ENCODE data around the gene GNAZ.

The GNAZ gene

DNA sequence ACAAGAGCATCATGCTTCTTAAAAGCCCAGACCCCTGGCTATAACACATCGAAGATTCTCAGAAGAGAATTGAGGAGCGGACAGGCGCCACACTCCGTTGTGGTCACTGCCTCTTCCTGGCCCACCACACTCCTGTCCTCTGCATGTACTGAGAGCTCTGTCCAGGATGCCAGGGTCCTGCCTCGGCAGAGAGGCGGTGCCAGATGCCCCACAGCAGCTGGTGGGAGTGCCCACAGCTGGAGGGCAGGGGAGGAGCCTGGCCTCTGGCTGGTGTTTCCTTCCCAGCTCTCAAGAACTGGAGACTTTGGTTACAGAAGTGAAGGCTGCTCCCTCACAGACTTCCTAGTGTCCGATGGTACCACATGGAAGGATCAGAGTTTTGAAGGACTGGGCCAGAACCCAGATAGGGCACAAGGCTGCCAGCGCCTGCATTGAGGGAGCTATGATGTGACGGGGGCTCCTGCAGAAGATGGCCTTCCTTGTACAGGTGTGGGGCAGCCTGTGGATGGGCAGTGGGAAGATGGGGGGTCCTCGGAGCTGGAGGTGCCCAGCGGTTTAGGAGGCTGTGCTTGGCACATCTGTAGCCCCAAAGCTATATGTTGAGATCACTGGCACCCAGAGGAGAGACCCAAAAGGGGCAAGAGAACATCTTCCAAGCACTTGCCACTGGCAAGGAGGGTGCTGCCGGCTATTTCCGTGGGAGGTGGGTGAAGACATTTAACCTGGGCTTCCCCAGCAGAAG lies 52.1 kb downstream of the GNAZ start:
- Histone ChIP-seq H3K9ac (ENCODE audit: low read depth, low read length) (no peak overlapping the region), H3K36me3 (ENCODE audit: insufficient read depth, low read length) (no peaks in the 10 kb centered on the region), H3K27ac (ENCODE audit: low read depth, low read length) (no peak overlapping the region), H3K4me3 (ENCODE audit: low read length) (no peak overlapping the region), H3K27me3 (ENCODE audit: insufficient read depth, low read length) (no peaks in the 10 kb centered on the region; the same call in 1 of the 2 replicates), H3K9me3 (ENCODE audit: insufficient read depth, low read depth, low read length) (no peaks in the 10 kb centered on the region), H3K4me1 (ENCODE audit: insufficient read depth, low read length) (no peaks in the 10 kb centered on the region)
- WGBS: 90% methylated on average over 13 of the region's 13 CpGs

DNA sequence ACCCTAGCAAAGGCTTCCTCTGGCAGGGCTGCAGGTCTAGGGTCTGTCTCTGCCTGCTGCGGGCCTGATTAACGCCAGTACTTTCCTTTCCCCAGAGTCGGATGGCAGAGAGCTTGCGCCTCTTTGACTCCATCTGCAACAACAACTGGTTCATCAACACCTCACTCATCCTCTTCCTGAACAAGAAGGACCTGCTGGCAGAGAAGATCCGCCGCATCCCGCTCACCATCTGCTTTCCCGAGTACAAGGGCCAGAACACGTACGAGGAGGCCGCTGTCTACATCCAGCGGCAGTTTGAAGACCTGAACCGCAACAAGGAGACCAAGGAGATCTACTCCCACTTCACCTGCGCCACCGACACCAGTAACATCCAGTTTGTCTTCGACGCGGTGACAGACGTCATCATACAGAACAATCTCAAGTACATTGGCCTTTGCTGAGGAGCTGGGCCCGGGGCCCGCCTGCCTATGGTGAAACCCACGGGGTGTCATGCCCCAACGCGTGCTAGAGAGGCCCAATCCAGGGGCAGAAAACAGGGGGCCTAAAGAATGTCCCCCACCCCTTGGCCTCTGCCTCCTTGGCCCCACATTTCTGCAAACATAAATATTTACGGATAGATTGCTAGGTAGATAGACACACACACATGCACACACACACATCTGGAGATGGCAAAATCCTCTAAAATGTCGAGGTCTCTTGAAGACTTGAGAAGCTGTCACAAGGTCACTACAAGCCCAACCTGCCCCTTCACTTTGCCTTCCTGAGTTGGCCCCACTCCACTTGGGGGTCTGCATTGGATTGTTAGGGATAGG lies 52.9 kb downstream of the GNAZ start:
- WGBS: 95% methylated on average over 26 of the region's 26 CpGs
- H3K4me1 ChIP-seq (ENCODE audit: insufficient read depth, low read length): 0 out of 2 replicates have a peak, but pooled peaks cover 1% of the 10 kb centered on the region
- no peaks in the 10 kb centered on the region for H3K9me3 ChIP-seq (ENCODE audit: insufficient read depth, low read depth, low read length)
- no peak overlapping the region for H3K9ac ChIP-seq (ENCODE audit: low read depth, low read length)
- H3K27me3 ChIP-seq (ENCODE audit: insufficient read depth, low read length): no peaks in the 10 kb centered on the region; the same call in 1 of the 2 replicates
- no peak overlapping the region for H3K27ac ChIP-seq (ENCODE audit: low read depth, low read length)
- H3K36me3 ChIP-seq (ENCODE audit: insufficient read depth, low read length): no peaks in the 10 kb centered on the region
- no peak overlapping the region for H3K4me3 ChIP-seq (ENCODE audit: low read length)

- Histone ChIP-seq H3K36me3 (ENCODE audit: insufficient read depth, low read length) (no peaks in the 10 kb centered on the region), H3K27me3 (ENCODE audit: insufficient read depth, low read length) (no peaks in the 10 kb centered on the region; the same call in 1 of the 2 replicates), H3K4me3 (ENCODE audit: low read length) (no peak overlapping the region), H3K9me3 (ENCODE audit: insufficient read depth, low read depth, low read length) (no peaks in the 10 kb centered on the region), H3K27ac (ENCODE audit: low read depth, low read length) (no peak overlapping the region), H3K9ac (ENCODE audit: low read depth, low read length) (no peak overlapping the region), H3K4me1 (ENCODE audit: insufficient read depth, low read length) (0 out of 2 replicates have a peak, but pooled peaks cover 2% of the 10 kb centered on the region)
- WGBS: 84% methylated on average over 7 of the region's 9 CpGs
Measured at GRCh38 chr22:23123804-23124254, 53.5 kb downstream of the GNAZ start.

- Histone ChIP-seq H3K27me3 (ENCODE audit: insufficient read depth, low read length) (no peaks in the 10 kb centered on the region; the same call in 1 of the 2 replicates), H3K9me3 (ENCODE audit: insufficient read depth, low read depth, low read length) (no peaks in the 10 kb centered on the region), H3K4me1 (ENCODE audit: insufficient read depth, low read length) (0 out of 2 replicates have a peak, but pooled peaks cover 2% of the 10 kb centered on the region), H3K36me3 (ENCODE audit: insufficient read depth, low read length) (no peaks in the 10 kb centered on the region), H3K27ac (ENCODE audit: low read depth, low read length) (no peak overlapping the region), H3K9ac (ENCODE audit: low read depth, low read length) (no peak overlapping the region), H3K4me3 (ENCODE audit: low read length) (no peak overlapping the region)
- 84% methylated on average over 18 of the region's 19 CpGs for WGBS
Measured at GRCh38 chr22:23124611-23125511, 54.5 kb downstream of the GNAZ start.

DNA sequence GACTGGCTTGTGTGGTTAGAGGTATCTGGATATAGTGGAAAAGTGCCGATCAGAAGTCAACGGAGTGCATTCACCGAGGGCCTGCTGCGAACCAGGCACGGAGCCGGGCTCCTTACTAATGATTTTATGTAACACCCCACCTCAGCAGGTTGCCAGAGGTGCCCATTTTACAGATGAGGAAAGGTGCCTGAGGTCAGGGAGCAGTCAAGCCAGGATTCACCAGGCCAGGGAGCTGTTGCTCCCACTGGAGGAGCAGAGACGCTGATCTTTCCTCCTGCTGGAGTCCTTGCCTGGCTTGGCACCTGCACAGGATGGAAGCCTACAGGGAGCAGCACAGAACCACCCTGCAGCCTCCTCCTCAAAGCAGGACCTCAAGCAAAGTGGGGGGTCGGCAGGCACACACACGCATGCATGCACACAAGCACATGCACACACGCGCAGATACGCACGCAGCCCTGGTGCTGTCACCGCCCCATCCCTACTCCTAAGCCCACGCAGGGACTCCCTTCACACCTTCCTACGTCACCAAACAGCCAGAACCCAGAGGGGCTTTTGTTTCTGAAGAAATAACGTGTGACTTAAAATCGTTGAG lies 55.3 kb downstream of the GNAZ start:
- 0 out of 2 replicates have a peak, but pooled peaks cover 2% of the 10 kb centered on the region for H3K4me1 ChIP-seq (ENCODE audit: insufficient read depth, low read length)
- H3K4me3 ChIP-seq (ENCODE audit: low read length): no peak overlapping the region
- no peak overlapping the region for H3K27ac ChIP-seq (ENCODE audit: low read depth, low read length)
- no peaks in the 10 kb centered on the region for H3K9me3 ChIP-seq (ENCODE audit: insufficient read depth, low read depth, low read length)
- WGBS: 94% methylated on average over 18 of the region's 18 CpGs
- H3K36me3 ChIP-seq (ENCODE audit: insufficient read depth, low read length): no peaks in the 10 kb centered on the region
- H3K9ac ChIP-seq (ENCODE audit: low read depth, low read length): no peak overlapping the region
- H3K27me3 ChIP-seq (ENCODE audit: insufficient read depth, low read length): no peaks in the 10 kb centered on the region; the same call in 1 of the 2 replicates

GRCh38 chr22:23126165-23127054 lies 56.1 kb downstream of the GNAZ start:
- Histone ChIP-seq H3K9ac (ENCODE audit: low read depth, low read length) (no peak overlapping the region), H3K4me1 (ENCODE audit: insufficient read depth, low read length) (0 out of 2 replicates have a peak, but pooled peaks cover 2% of the 10 kb centered on the region), H3K27ac (ENCODE audit: low read depth, low read length) (no peak overlapping the region), H3K4me3 (ENCODE audit: low read length) (no peak overlapping the region), H3K9me3 (ENCODE audit: insufficient read depth, low read depth, low read length) (no peaks in the 10 kb centered on the region), H3K36me3 (ENCODE audit: insufficient read depth, low read length) (no peaks in the 10 kb centered on the region), H3K27me3 (ENCODE audit: insufficient read depth, low read length) (no peaks in the 10 kb centered on the region; the same call in 1 of the 2 replicates)
- whole genome bisulfite sequencing: 79% methylated on average over 14 of the region's 14 CpGs

GRCh38 chr22:23127055-23127756 lies 56.9 kb downstream of the GNAZ start:
- Histone ChIP-seq H3K36me3 (ENCODE audit: insufficient read depth, low read length) (no peaks in the 10 kb centered on the region), H3K9me3 (ENCODE audit: insufficient read depth, low read depth, low read length) (no peaks in the 10 kb centered on the region), H3K27ac (ENCODE audit: low read depth, low read length) (no peak overlapping the region), H3K9ac (ENCODE audit: low read depth, low read length) (no peak overlapping the region), H3K4me3 (ENCODE audit: low read length) (no peak overlapping the region), H3K27me3 (ENCODE audit: insufficient read depth, low read length) (no peaks in the 10 kb centered on the region; the same call in 1 of the 2 replicates), H3K4me1 (ENCODE audit: insufficient read depth, low read length) (0 out of 2 replicates have a peak, but pooled peaks cover 2% of the 10 kb centered on the region)
- 94% methylated on average over 7 of the region's 7 CpGs for WGBS

DNA sequence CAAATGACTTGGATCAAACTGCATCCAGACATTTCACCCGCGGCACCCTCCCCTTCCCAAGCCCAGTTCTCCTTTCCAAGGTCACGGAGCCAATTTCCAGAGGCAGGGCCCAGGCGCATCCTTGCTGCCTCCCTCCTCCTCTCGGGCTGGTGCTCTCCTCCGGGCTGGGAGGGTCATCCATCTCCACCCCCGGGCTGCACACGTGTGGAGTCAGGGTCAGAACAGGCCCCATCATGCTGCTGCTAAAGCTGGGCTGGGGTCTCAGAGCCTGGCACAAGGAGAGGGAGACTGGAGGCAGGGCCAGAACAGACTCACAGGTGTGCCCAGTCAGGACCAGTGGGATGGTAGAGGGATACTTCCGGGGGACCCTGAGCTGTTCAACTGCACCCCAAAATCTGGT lies 57.5 kb downstream of the GNAZ start:
- WGBS: 87% methylated on average over 9 of the region's 9 CpGs
- no peak overlapping the region for H3K4me3 ChIP-seq (ENCODE audit: low read length)
- no peaks in the 10 kb centered on the region for H3K9me3 ChIP-seq (ENCODE audit: insufficient read depth, low read depth, low read length)
- H3K27ac ChIP-seq (ENCODE audit: low read depth, low read length): no peak overlapping the region
- no peak overlapping the region for H3K9ac ChIP-seq (ENCODE audit: low read depth, low read length)
- no peaks in the 10 kb centered on the region for H3K36me3 ChIP-seq (ENCODE audit: insufficient read depth, low read length)
- 0 out of 2 replicates have a peak, but pooled peaks cover 2% of the 10 kb centered on the region for H3K4me1 ChIP-seq (ENCODE audit: insufficient read depth, low read length)
- no peaks in the 10 kb centered on the region for H3K27me3 ChIP-seq (ENCODE audit: insufficient read depth, low read length)

DNA sequence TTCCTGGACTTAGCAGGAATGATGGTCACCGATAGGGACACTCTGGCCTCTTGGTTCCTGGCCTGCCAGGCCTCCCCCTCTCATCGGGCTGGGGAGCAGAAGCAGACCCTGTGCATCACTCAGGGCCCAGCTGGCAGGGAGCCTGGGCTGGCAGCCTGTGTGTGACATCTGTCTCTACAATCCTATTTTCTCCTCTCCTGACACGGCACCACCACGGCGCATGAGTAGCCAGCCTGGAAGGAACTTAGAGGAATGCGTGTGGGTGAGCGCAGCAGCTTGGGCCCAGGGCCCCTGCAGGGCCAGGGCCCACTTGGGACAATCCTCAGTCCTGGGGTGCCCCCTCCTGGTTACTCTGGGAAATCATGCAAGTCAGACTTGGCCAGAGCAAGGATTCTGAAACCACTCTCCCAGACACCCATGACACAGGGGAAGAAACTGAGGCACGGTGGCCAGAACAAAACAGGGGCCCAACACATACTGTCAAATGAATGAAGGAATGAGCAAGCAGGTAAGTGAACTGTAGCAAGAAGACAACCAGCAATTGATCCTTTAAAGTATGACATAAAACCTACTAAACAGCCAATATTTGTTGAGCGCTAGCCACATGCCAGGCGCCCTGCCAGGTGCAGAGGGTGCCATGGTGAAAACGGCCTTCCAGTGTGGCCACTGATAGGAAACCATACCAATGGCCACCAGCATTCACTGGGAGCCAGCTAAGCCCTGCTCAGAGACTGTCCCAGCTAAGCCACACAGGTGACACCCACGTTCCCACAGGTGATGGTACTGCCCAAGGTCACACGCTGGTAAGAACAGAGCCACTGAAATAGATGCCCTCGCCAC lies 58.2 kb downstream of the GNAZ start:
- H3K4me3 ChIP-seq (ENCODE audit: low read length): no peak overlapping the region
- 56% methylated on average over 14 of the region's 14 CpGs for WGBS
- H3K36me3 ChIP-seq (ENCODE audit: insufficient read depth, low read length): no peaks in the 10 kb centered on the region
- H3K27ac ChIP-seq (ENCODE audit: low read depth, low read length): no peak overlapping the region
- H3K9ac ChIP-seq (ENCODE audit: low read depth, low read length): no peak overlapping the region
- H3K9me3 ChIP-seq (ENCODE audit: insufficient read depth, low read depth, low read length): no peaks in the 10 kb centered on the region
- no peaks in the 10 kb centered on the region for H3K27me3 ChIP-seq (ENCODE audit: insufficient read depth, low read length)
- H3K4me1 ChIP-seq (ENCODE audit: insufficient read depth, low read length): 0 out of 2 replicates have a peak, but pooled peaks cover 2% of the 10 kb centered on the region
